CD14-positive monocyte (primary cell): ENCODE measurements around the gene TECPR2. TPM values are rescaled to one million over a fixed set of nuclear protein-coding genes. Genes with fewer than 3 reads are reported as not detected.

Source experiments
- DNase-seq, 3 donors: peaks; one replicate each; pipeline ENCODE4 v3.0.0-alpha.2; 2011 to 2022
- H2AFZ ChIP-seq: 2 replicates; pipeline ENCODE4 v1.6.0; 2012; ENCODE audit warnings: mild to moderate bottlenecking, low read depth, low read length, inconsistent platforms; ENCODE audit not compliant: insufficient read depth, poor library complexity, severe bottlenecking
- H3K27ac ChIP-seq, 2 donors: 1 replicate in 1 of 2; 2 replicates in 1 of 2; pipeline ENCODE4 v1.5.1; 2012 to 2013; ENCODE audit warnings: low read length in 2 of 2, control low read depth in 1 of 2, inconsistent platforms in 1 of 2, low read depth in 1 of 2, mild to moderate bottlenecking in 1 of 2
- H3K27me3 ChIP-seq, 2 donors: one replicate each; pipeline versions ENCODE4 v1.6.0 to v1.6.1; 2011 to 2013; ENCODE audit warnings: low read length in 2 of 2; ENCODE audit not compliant: control insufficient read depth in 2 of 2, insufficient read depth in 2 of 2
- H3K36me3 ChIP-seq, 2 donors: replicated peaks in 1 of 2; 1 replicate in 1 of 2; 2 replicates in 1 of 2; pipeline versions ENCODE4 v1.5.1 to v1.6.1; 2012 to 2013; ENCODE audit warnings: low read length in 2 of 2, control low read depth in 1 of 2, inconsistent platforms in 1 of 2, mild to moderate bottlenecking in 1 of 2; ENCODE audit not compliant: insufficient read depth in 2 of 2, control insufficient read depth in 1 of 2
- H3K4me1 ChIP-seq, 2 donors: 1 replicate in 1 of 2; 2 replicates in 1 of 2; pipeline versions ENCODE4 v1.5.1 to v1.6.1; 2012 to 2013; ENCODE audit warnings: low read length in 2 of 2, control low read depth in 1 of 2, inconsistent platforms in 1 of 2, mild to moderate bottlenecking in 1 of 2, moderate library complexity in 1 of 2; ENCODE audit not compliant: insufficient read depth in 2 of 2, control insufficient read depth in 1 of 2
- H3K4me2 ChIP-seq: replicated peaks from 2 replicates; pipeline ENCODE3; 2012; ENCODE audit warnings: low read length, moderate library complexity, mild to moderate bottlenecking; ENCODE audit not compliant: poor library complexity, severe bottlenecking; ENCODE audit errors: extremely low read depth
- H3K4me3 ChIP-seq, 3 experiments: fragments of 200-600 bp in 1 of 3; sonication (generic) in 1 of 3; replicated peaks in 1 of 3; 1 replicate in 2 of 3; 2 replicates in 1 of 3; pipeline ENCODE4 v1.5.1; 2011 to 2013; ENCODE audit warnings: low read length in 3 of 3, mild to moderate bottlenecking in 3 of 3, control low read depth in 2 of 3, low read depth in 2 of 3, inconsistent platforms in 1 of 3, moderate library complexity in 1 of 3
- H3K79me2 ChIP-seq: 2 replicates; pipeline ENCODE4 v1.6.0; 2012; ENCODE audit warnings: mild to moderate bottlenecking, control low read depth, inconsistent platforms, low read length, moderate library complexity; ENCODE audit not compliant: insufficient read depth
- H3K9ac ChIP-seq: 2 replicates; pipeline ENCODE4 v1.6.0; 2017; ENCODE audit warnings: low read length, mild to moderate bottlenecking; ENCODE audit not compliant: insufficient read depth, poor library complexity, severe bottlenecking
- H3K9me3 ChIP-seq, 2 donors: replicated peaks in 1 of 2; 1 replicate in 1 of 2; 2 replicates in 1 of 2; pipeline versions ENCODE4 v1.5.1 to v1.6.1; 2012 to 2013; ENCODE audit warnings: low read length in 2 of 2, control low read depth in 1 of 2; ENCODE audit not compliant: control insufficient read depth in 1 of 2, insufficient read depth in 1 of 2
- H4K20me1 ChIP-seq: 2 replicates; pipeline ENCODE4 v1.6.0; 2012; ENCODE audit warnings: mild to moderate bottlenecking, low read length, control low read depth, moderate library complexity; ENCODE audit not compliant: insufficient read depth
- H3K27ac Mint-ChIP-seq, 7 donors: one replicate each; pipeline ENCODE4 v1.8.0; 2020; ENCODE audit warnings: mild to moderate bottlenecking in 7 of 7, mixed read lengths in 7 of 7, moderate library complexity in 6 of 7, inconsistent platforms in 2 of 7
- H3K27me3 Mint-ChIP-seq, 3 donors: one replicate each; pipeline ENCODE4 v1.8.0; 2021 to 2022; ENCODE audit warnings: low read depth in 3 of 3, mild to moderate bottlenecking in 3 of 3, mixed read lengths in 3 of 3, moderate library complexity in 3 of 3, inconsistent platforms in 1 of 3
- H3K36me3 Mint-ChIP-seq, 2 donors: one replicate each; pipeline ENCODE4 v1.8.0; 2020; ENCODE audit warnings: mixed read lengths in 2 of 2, inconsistent platforms in 1 of 2, mild to moderate bottlenecking in 1 of 2
- H3K4me1 Mint-ChIP-seq: one replicate; pipeline ENCODE4 v1.8.0; 2020; ENCODE audit warnings: mild to moderate bottlenecking, mixed read lengths
- H3K4me3 Mint-ChIP-seq, 2 donors: one replicate each; pipeline ENCODE4 v1.8.0; 2020; ENCODE audit warnings: mild to moderate bottlenecking in 2 of 2, mixed read lengths in 2 of 2, moderate library complexity in 1 of 2
- H3K9me3 Mint-ChIP-seq, 7 donors: one replicate each; pipeline ENCODE4 v1.8.0; 2020 to 2022; ENCODE audit warnings: mixed read lengths in 7 of 7, mild to moderate bottlenecking in 6 of 7, moderate library complexity in 6 of 7, inconsistent platforms in 2 of 7
- WGBS: methylation state at CpG from one replicate; pipeline ENCODE4 v1.1.5; 2013; ENCODE audit warnings: missing lambda C conversion rate; ENCODE audit not compliant: insufficient coverage; 5-methylcytosine and 5-hydroxymethylcytosine counted together
- intact Hi-C, 2 donors: fragments of 100-400 bp; cut with micrococcal nuclease; formaldehyde crosslinking; loops; one replicate each; pipeline versions ENCODE4 v1.15.0 to v1.15.1; 2023
- polyA plus RNA-seq, 3 donors: library from polyadenylated mRNA; depleted of rRNA in 1 of 3; unstranded in 2 of 3; stranded (reverse) in 1 of 3; fragments of 300-500 nt in 2 of 3; fragments of >200 nt in 1 of 3; fragmentation: Illumina TruSeq in 2 of 3; gene quantifications; 1 replicate in 2 of 3; 2 replicates in 1 of 3; pipeline ENCODE4 v1.2.3, GENCODE V29; 2012 to 2021
- TF ChIP-seq, protein P1 (sequence below): fragments of 200-600 bp; IDR thresholded peaks from one replicate; pipeline ENCODE4 v1.8.0; 2022; ENCODE audit warnings: antibody characterized with exemption, mild to moderate bottlenecking

TECPR2 gene
- polyA plus RNA-seq, 3 donors, result 2.8 to 10.4 (median 6.4) TPM

DNA sequence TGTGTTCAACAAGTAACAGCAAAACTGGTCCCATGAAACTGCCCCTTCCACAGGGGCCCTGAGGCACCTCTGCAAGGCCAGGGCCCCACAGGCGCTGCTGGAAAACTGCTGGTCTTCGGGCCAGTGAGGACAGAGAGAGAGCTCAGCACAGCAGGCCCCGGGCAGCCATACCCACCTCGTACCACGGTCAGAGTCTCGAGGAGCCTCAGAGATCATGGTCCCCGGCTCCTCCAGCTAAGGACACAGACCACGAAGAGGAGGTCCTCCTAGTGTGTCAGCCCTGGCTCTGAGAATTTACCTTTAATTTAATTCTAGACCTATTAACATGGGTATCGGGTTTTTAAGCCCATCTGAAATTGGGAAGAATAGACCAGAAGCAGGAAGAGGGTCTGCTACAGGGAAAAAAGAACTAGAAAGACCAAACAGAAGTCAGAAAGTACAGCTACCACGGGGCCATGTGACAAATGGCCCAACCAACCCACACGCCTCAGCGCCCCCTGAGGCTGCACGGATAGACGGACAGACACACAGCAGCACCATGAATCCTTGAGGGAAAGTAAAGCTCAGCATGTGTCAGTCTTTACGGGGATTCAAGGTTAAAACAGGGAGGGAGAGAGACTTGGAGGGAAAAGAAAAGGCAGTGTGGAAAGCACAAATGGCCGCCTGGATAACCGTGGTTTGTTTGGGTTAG lies 123.9 kb downstream of the TECPR2 start:
- H4K20me1 ChIP-seq, result no peaks in the 10 kb centered on the region
- no peaks in the 10 kb centered on the region for H3K27me3 ChIP-seq
- H3K4me1 Mint-ChIP-seq, result no peaks in the 10 kb centered on the region
- H3K9ac ChIP-seq, result no peak overlapping the region
- TF ChIP-seq, protein P1, sequence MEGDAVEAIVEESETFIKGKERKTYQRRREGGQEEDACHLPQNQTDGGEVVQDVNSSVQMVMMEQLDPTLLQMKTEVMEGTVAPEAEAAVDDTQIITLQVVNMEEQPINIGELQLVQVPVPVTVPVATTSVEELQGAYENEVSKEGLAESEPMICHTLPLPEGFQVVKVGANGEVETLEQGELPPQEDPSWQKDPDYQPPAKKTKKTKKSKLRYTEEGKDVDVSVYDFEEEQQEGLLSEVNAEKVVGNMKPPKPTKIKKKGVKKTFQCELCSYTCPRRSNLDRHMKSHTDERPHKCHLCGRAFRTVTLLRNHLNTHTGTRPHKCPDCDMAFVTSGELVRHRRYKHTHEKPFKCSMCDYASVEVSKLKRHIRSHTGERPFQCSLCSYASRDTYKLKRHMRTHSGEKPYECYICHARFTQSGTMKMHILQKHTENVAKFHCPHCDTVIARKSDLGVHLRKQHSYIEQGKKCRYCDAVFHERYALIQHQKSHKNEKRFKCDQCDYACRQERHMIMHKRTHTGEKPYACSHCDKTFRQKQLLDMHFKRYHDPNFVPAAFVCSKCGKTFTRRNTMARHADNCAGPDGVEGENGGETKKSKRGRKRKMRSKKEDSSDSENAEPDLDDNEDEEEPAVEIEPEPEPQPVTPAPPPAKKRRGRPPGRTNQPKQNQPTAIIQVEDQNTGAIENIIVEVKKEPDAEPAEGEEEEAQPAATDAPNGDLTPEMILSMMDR, result no peak
- H3K27ac ChIP-seq, result no peak overlapping the region
- peaks cover 0 to 14% (median 4%) of the 10 kb centered on the region in 7 donors for H3K9me3 Mint-ChIP-seq
- intact Hi-C loops, result no loop called here
- no peak overlapping the region for H3K4me3 Mint-ChIP-seq
- no peaks in the 10 kb centered on the region for H3K4me1 ChIP-seq
- no peaks in the 10 kb centered on the region for H3K9me3 ChIP-seq
- DNase-seq, result no peak
- H3K27me3 Mint-ChIP-seq, result peaks cover 0 to 3% (median 2%) of the 10 kb centered on the region in 3 donors
- H3K27ac Mint-ChIP-seq, result peak overlapping the region in 2 of 7 donors; percentile 3 to 52
- no peak overlapping the region for H3K4me2 ChIP-seq
- peaks cover 32 to 44% of the 10 kb centered on the region in 2 donors for H3K36me3 Mint-ChIP-seq
- peaks cover 4 to 17% of the 10 kb centered on the region in 2 donors for H3K36me3 ChIP-seq
- WGBS, result 98% methylated on average over 14 of the region's 17 CpGs
- H3K79me2 ChIP-seq, result no peaks in the 10 kb centered on the region
- no peak overlapping the region for H3K4me3 ChIP-seq
- H2AFZ ChIP-seq, result no peak overlapping the region

DNA sequence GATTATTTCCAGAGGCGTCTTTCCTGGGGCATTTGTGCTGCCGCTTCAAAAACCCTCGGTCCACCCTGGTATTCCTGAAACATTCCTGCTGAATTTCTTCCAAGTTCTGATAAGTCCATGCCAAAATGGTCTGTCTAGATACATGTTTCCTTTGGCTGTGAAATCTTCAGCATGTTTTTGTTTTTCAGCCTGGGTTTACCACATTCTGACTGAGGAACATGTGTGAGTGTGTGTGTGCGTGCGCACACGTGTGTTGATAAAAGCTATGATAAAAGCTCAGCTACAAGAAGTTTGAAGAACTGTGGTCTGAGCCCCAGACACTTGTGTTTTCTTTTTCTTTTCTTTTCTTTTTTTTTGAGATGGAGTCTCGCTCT lies 124.5 kb downstream of the TECPR2 start:
- WGBS, result 98% methylated on average over 3 of the region's 7 CpGs
- no peaks in the 10 kb centered on the region for H3K4me1 ChIP-seq
- H3K36me3 ChIP-seq, result peaks cover 4 to 17% of the 10 kb centered on the region in 2 donors
- intact Hi-C loops, result no loop called here
- no peak for DNase-seq
- H4K20me1 ChIP-seq, result no peaks in the 10 kb centered on the region
- no peak overlapping the region for H3K9ac ChIP-seq
- no peaks in the 10 kb centered on the region for H3K79me2 ChIP-seq
- no peaks in the 10 kb centered on the region for H3K27me3 ChIP-seq
- H2AFZ ChIP-seq, result no peak overlapping the region
- Mint-ChIP-seq H3K27ac (peak overlapping the region in 2 of 7 donors; percentile 3 to 24), H3K36me3 (peaks cover 31 to 43% of the 10 kb centered on the region in 2 donors), H3K9me3 (peaks cover 0 to 12% (median 4%) of the 10 kb centered on the region in 7 donors), H3K27me3 (peaks cover 0 to 3% (median 2%) of the 10 kb centered on the region in 3 donors), H3K4me3 (no peak overlapping the region), H3K4me1 (no peaks in the 10 kb centered on the region)
- TF ChIP-seq, protein P1, result no peak
- H3K4me2 ChIP-seq, result no peak overlapping the region
- no peak overlapping the region for H3K27ac ChIP-seq
- H3K4me3 ChIP-seq, result no peak overlapping the region
- no peaks in the 10 kb centered on the region for H3K9me3 ChIP-seq
